Endothelial cell of coronary artery (primary cell): Measurements from ENCODE around the gene BRSK1. TPM values are rescaled to one million over a fixed set of nuclear protein-coding genes. Genes with fewer than 3 reads are reported as not detected.

Experiments
- total RNA-seq: library from RNA; depleted of rRNA; stranded (reverse); fragments of >200 nt; gene quantifications from 2 replicates; pipeline ENCODE4 v1.2.3, GENCODE V29; 2014

Gene BRSK1
- 0.36 and 2.0 TPM in 2 replicates for total RNA-seq

DNA sequence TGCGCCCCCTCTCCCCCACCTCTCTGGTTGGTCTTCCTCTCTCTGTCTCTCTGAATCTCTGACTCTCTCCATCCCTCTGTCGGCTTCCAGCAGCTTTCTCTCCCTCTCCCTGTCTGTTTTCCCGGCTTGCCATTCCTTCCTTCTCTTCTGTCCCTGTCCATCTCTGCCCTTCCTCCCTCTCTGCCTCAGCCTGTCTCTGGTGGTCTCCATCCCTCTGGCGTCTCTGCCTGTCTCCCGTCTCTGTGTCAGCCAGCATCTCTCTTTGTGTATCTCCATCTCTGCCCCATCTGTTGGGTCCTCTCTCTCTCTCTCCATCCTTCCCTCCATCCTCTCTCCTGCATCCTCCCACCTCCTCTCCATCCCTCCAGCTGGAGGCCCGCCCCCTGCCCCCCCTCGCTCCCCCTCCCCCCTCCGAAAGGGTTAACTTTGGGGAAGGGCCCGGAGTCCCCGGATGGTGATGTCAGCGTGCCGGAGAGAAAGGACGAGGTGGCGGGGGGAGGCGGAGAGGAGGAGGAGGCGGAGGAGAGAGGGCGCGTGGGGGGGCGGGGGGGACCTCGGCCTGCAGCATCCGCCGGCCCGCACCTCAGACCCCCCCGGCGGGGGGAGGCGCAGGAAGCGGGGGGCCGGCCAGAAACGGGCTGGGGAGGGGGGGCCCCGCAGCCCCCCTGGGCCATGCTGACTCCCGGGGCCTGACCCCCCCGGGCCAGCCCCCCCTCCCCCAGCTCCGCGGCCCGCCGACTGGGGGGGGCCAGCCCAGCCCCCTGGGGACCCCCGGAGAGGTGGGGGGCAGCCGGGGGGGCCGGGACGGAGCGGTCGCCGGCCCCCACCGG, at the start of gene BRSK1:
TSS of gene BRSK1 (plus strand) at position 450 of the 830 bp plus-strand sequence. CDS start 446 bp downstream, outside the sequence.

DNA sequence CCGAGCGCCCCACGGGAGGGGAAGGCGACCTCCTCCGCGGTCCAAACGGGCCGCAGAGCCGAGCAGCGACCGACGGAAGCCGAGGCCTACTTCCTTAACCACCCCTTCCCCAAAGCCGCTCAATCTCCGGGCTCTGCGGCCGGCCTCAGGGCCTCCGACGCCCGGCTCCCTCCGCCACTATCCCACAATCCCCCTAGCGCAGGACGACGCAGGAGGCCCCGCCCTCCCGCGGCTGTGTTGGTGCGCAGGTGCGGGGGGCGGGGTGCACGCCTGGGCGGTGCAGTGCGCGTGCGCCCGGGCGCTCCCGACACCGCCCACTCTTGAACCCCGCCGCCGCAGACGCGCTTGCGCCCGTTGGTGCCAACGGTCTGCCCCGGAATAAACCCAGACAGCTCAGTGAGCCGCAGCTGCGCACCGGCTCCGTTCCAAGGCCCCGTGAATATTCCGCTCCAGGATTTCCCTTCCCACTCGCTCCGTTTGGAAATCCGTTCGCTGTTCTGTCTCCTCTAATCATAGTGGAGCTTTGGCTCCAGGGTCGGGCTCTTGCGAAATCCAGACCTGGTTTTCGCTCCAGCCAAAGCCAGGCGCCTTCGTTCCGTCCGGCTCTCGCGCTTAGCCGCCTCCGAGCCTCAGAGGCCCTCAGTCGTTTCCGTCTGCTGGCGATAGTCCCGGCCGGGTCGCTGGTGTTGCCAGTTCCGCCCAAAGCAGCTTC, 24.8 kb upstream of the BRSK1 start, which contains the start of gene PPP6R1:
TSS of gene PPP6R1 (minus strand) at position 190 of the 712 bp plus-strand sequence. CDS start 11,914 bp downstream, outside the sequence.

DNA sequence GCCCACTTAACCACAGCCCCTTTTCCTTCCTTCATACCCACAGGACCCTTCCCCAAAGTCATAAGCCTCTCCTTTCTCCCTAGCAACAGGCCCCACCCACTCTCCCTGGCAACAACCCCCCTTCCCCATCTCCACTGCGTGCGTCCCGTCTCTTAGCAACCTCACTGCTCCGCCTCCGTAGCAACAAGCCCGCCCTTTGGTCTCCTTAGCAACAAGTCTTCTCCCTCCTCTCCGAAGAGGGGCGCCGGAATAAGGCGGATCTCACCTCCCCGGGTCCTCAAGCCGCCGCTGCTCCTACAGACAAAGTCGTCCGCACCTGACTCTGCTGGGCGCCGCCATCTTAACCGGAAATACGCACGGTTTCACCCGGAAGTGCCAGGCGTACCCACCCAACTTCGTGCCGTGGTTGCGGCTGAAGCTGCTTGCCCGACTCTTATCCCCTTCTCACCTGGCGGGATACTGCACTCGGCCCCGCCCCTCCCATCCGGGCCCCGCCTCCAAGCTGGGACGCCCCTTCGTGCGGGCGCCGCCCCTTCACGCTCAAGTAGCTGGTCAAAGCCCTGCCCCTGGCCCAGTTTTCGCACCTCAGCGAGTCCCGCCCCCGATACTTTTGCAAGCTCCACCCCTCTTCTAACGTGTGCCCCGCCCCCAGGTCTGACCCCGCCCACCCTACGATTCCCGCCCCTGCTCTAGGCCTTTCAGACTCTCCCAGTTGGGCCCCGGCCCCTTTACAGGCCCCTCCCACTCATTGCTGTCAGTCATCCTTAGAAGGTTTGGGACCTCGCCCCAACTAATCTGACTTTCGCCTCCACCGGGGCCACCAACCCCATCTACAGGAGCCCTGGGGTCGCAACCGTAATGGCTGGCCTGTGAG, 3.8 kb upstream of the BRSK1 start, which contains the start of gene HSPBP1:
TSS of gene HSPBP1 (minus strand) at position 341 of the 874 bp plus-strand sequence. CDS start 502 bp downstream, outside the sequence.

DNA sequence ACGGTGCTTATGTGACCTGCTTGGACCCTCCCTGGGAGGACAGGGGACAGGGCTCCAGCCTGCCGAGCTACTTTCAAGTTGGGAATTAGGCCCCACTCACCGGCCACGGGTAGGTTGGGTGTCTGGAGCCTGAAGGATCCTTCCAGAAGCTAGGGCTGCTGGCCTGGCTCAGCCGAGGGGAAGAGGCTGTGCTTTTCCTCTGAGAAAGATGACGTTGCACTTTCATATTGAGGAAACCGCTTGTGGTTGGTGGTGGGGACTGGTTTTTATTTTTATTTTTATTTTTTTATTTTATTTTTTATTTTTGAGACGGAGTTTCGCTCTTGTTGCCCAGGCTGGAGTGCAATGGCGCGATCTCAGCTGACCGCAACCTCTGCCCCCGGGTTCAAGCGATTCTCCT, 41.4 kb downstream of the BRSK1 start, which contains the start of gene TMEM150B:
TSS of gene TMEM150B (minus strand) at position 170 of the 400 bp plus-strand sequence. CDS start 4,305 bp downstream, outside the sequence.

DNA sequence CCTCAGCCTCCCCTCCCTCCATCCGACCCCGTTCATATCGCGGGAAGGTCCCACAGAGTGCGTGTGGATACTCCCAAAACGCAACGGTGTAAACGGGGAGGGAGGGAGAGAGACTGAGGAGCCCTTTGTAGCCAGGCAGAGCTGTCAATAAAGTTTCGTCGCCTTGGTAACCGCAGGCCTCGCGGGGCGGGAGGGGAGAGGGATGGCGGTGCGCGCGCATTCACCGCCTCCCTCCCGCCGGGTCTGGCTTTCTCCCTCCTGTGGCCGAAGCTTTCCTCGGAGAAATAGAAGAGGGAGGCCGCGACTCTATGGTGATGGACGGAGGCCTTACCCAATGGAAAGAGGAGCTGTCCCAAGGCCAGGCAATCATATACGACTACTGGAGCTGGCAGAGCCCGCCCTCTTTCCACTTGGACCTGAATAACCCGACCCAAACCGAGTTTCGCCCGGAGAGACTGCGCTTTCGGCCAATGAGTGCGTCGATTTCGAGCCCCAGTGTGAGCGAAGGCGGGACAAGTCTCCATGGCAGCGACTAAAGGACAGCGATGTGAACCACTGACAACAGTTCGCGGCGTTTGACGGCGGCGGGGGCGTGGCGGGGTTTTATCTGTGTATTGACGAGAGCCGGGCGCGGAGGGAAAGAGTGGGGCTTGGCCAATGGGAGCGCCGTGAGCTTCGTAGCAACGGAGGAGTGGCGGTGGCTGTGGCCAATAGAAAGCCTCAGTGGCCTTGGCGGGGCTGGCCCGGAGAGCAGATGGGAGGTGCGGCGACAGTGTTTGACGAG, 55.5 kb downstream of the BRSK1 start, which contains the start of gene KMT5C:
TSS of gene KMT5C (plus strand) at position 772 of the 784 bp plus-strand sequence. CDS start 2,061 bp downstream, outside the sequence.

DNA sequence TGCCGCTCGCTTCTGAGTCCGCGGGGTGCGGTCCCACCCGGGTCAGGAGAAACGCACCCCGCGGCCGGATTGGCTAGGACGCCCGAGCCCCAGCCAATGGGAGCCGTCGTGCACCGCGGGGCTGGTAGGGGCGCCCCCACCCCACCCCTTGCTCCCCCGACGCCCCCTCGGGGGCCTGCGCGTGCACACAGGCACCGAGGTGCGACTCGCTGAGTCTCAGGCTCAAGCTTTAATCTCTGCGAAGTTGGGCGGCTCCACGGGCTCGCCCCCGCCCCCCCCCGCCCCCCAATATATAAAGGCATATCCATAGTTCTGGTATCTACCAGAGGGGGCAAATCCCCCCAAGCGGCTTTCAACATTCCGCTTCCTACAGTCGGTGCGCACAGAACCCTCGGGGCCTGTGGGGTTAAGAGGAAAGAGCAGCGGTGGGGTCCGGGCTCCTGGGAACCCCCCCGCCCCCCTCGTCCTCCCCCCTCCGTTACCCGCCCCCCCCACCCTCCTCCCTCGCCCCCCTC, 71.0 kb downstream of the BRSK1 start, which contains the start of gene COX6B2:
TSS of gene COX6B2 (minus strand) at position 22 of the 515 bp plus-strand sequence. CDS start 198 bp downstream, outside the sequence.

Other genes with a start within 250 kb of the BRSK1 start
- gene GP6, start 245.7 kb upstream of the BRSK1 start, total RNA-seq: not detected in 2 replicates
- gene RDH13, start 220.8 kb upstream of the BRSK1 start, total RNA-seq: 8.8 and 12.7 TPM in 2 replicates
- 3.3 and 9.4 TPM in 2 replicates for gene EPS8L1, start 208.1 kb upstream of the BRSK1 start, total RNA-seq
- 33.6 and 40.1 TPM in 2 replicates for gene PPP1R12C, start 166.4 kb upstream of the BRSK1 start, total RNA-seq
- gene TNNT1, start 134.8 kb upstream of the BRSK1 start, total RNA-seq: 2.2 and 2.4 TPM in 2 replicates
- gene TNNI3, start 126.3 kb upstream of the BRSK1 start, total RNA-seq: not detected in 2 replicates
- gene DNAAF3, start 117.4 kb upstream of the BRSK1 start, total RNA-seq: 0.27 and 0.47 TPM in 2 replicates
- gene SYT5, start 103.7 kb upstream of the BRSK1 start, total RNA-seq: not detected in 2 replicates
- 0.63 and 1.3 TPM in 2 replicates for gene PTPRH, start 74.5 kb upstream of the BRSK1 start, total RNA-seq
- 0.72 and 1.1 TPM in 2 replicates for gene TMEM86B, start 55.2 kb upstream of the BRSK1 start, total RNA-seq
- gene PPP6R1, start 25.0 kb upstream of the BRSK1 start, total RNA-seq: 28.2 and 32.9 TPM in 2 replicates
- 23.2 and 27.4 TPM in 2 replicates for gene HSPBP1, start 3.9 kb upstream of the BRSK1 start, total RNA-seq
- gene TMEM150B, start 41.3 kb downstream of the BRSK1 start, total RNA-seq: not detected in 2 replicates
- gene KMT5C, start 55.9 kb downstream of the BRSK1 start, total RNA-seq: 2.9 and 4.7 TPM in 2 replicates
- not detected in 2 replicates for gene COX6B2, start 70.7 kb downstream of the BRSK1 start, total RNA-seq
- not detected in 2 replicates for gene GARIN5B, start 79.3 kb downstream of the BRSK1 start, total RNA-seq
- 0.09 and 0.54 TPM in 2 replicates for gene IL11, start 86.5 kb downstream of the BRSK1 start, total RNA-seq
- not detected in 2 replicates for gene TMEM190, start 92.8 kb downstream of the BRSK1 start, total RNA-seq
- 0.36 TPM in 1 of 2 replicates, not detected in the other for gene TMEM238, start 100.3 kb downstream of the BRSK1 start, total RNA-seq
- gene RPL28, start 101.9 kb downstream of the BRSK1 start, total RNA-seq: 205 and 252 TPM in 2 replicates
- gene UBE2S, start 123.8 kb downstream of the BRSK1 start, total RNA-seq: 69.6 and 98.9 TPM in 2 replicates
- gene SHISA7, start 159.3 kb downstream of the BRSK1 start, total RNA-seq: not detected in 2 replicates
- 44.0 and 69.7 TPM in 2 replicates for gene ISOC2, start 177.6 kb downstream of the BRSK1 start, total RNA-seq
- gene C19orf85, start 180.8 kb downstream of the BRSK1 start, total RNA-seq: not detected in 2 replicates
- 0.99 and 1.1 TPM in 2 replicates for gene ZNF628, start 192.6 kb downstream of the BRSK1 start, total RNA-seq
- 13.5 and 15.5 TPM in 2 replicates for gene NAT14, start 201.2 kb downstream of the BRSK1 start, total RNA-seq
- 0.27 and 2.1 TPM in 2 replicates for gene SSC5D, start 204.4 kb downstream of the BRSK1 start, total RNA-seq